ENCODE data around the gene KCNQ2.

The KCNQ2 gene

DNA sequence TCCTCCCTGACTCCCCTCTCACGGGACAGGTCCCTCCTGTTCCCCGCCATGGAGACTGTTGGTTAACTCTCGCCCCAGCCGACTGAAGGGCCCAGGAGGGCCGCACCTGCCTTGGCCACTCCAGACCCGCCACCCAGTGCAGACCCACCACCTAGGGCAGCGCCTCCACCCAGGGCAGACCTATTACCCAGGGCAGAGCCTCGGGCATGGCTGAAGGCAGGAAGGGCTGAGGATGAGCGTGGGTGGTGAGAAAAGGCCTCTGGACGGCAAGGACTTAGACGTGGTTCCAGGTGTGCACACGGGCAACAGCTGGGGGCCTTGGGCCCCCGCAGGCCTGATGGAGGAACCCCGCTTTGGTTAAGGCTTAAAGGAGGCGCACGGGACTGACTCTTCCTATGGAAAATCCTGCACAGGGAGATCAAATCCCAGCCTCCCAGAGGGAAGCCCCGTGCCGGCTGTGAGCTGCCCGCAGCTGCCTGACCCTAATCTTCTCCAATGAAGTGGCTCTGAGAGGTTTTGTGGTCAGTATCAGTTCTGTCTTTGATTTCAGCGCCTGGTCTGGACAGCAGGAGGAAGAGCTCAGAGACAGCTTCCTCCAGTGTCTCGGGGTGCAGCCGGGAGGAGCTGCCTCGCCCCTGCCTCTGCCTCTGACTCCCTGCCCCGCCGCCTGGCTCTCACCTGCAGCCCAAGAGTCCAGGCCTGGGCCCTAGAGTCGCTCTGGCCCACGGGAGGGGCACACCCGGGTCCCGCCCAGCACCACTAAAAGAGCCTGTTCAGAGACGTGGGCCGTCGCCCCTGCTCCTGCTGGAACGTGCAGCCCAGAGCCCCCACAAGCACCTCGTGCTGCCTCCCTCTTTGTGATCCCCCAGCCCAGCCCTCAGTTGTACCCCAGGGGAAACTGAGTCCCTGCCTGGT lies 99.2 kb downstream of the KCNQ2 start:
- in situ Hi-C loops (cut with MboI; ENCODE audit: low sequenced_read_pairs), result no loop called here

DNA sequence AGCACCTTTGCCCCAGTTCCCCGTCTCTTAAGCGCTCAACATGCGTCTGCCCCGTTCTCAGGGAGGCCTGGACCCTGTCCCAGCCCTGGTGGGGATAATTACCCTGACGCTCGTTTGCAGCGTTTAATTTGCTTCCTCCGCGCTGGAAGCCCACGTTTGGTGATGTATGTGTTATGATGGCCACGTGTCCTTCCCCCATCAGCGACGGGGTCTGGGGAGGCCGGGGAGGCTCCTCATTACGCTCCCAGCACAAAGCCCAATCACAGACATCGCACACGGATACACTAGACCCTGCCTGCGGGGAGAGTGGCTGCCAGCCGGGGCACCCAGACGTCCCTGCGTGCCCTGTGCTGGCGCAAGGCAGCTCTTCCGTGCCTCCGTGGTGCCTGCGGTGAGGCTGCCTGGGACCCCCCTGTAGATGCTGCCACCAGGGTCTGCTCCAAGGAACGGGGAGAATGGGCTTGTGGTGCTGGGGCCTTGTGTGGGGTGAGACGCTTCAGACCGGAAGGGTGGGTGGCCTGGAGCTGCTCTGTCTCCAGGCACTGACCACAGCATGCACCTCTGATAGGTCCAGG lies 101.1 kb downstream of the KCNQ2 start:
- in situ Hi-C loops (cut with MboI; ENCODE audit: low sequenced_read_pairs), result no loop called here

DNA sequence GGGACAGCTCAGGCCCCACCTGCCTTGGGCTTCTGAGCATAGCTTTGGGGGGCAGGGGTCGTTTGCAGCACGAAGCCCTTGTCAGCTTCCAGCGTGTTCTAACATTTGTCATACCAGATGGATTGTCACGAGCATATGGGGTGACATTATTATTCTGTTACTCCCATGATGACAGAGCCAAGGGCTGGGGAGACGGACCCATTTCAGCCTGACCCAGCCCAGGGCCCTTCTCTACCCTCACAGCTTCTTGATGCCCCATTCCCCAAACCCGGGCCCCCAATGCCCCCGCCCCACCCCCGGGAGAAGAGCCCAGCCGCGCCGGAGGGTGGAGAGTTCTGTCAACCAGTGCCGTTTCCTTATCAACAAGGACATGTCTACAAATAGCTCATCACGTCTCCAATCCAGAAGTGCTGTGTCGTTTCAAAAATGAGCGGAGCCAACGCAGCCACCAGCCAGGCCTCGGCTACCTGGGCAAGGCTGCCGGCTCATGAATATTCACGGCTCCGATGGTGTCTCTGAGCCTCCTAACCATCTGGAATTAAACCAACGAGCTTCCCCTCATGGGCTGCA lies 101.8 kb downstream of the KCNQ2 start:
- in situ Hi-C loops (cut with MboI; ENCODE audit: low sequenced_read_pairs), result no loop called here

DNA sequence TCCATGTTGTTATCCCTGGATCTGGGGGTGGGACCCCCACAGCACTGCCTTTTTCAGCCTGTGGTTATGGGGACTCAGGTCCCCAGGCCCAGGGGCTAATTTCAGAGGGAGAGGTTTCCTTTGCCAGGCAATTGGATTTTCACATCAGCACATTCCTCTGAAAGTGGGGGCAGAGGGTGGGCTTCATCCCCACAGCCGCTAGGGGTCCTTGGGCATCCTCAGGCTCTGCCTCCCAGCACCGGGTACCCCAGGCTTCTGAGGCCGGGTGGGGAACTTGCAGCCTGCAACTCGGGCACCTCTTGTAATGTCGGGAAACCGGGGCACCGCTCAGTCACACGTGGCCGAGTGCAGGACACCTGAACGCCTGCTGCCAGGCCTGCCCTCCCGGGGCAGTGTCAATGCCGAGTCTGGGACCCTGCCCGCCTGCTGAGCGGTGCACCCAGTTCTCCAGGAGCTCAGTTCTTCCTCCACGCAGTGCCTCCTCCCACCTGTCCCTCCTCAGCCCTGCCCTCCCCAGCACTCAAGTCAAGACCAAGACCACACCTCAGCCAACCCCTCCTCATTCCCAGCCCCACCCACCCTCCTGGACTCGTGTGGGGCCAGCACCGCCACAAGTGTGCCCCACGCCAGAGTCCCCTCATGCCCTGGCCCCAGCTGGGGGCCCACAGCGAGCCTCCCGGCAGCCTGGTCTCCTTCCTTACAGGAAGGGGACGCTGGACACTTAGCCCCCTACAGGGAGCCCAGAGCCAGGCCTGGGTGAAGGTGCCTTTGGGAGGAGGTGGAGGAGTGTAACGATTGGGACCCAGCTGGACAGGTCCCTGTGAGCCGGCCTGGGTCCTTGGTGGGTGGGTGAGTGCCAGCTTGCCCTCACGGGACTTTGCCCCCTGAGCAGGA lies 102.5 kb downstream of the KCNQ2 start:
- in situ Hi-C loops (cut with MboI; ENCODE audit: low sequenced_read_pairs), result no loop called here

DNA sequence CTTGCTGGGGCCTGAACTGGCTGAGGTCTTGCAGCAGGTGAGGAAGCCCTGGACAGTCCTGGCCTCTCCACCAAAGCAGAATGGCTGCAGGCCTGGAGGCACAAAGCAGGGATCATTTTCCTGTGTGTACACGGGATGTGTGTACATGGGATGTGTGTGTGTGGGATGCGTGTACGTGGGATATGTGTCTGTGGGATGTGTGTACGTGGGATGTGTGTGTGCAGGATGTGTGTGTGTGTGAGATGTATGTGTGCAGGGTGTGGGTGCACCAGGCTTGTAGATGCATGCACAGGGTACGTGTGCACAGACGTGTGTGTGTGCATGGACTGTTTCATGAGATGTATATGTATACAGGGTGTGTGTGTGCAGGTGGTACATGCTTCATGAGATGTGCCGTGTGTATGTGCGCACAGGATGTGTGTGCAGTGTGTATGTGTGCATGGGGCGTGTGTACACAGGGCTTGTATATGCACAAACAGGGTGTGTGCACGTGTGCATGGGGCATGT lies 103.4 kb downstream of the KCNQ2 start:
- in situ Hi-C loops (cut with MboI; ENCODE audit: low sequenced_read_pairs), result no loop called here

DNA sequence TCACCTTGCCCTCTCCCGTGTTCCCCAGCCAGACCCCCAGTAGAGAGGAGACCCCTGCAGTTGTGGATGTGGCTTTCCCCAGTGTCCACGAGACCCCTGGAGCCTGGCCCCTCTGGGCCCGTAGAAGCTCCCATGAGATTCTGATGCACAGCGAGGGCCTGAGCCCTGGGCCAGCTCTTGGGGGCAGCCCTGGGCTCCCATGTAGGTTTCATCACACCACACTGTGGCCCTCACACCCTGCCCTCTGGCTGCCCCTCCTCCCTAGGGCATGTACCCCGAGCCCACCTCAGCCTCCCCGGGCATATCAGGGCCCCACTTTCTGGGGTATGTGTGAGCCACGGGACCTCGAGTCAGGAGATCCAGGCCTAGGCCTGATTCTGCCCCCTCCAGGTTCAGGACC lies 104.3 kb downstream of the KCNQ2 start:
- in situ Hi-C loops (cut with MboI; ENCODE audit: low sequenced_read_pairs), result no loop called here

DNA sequence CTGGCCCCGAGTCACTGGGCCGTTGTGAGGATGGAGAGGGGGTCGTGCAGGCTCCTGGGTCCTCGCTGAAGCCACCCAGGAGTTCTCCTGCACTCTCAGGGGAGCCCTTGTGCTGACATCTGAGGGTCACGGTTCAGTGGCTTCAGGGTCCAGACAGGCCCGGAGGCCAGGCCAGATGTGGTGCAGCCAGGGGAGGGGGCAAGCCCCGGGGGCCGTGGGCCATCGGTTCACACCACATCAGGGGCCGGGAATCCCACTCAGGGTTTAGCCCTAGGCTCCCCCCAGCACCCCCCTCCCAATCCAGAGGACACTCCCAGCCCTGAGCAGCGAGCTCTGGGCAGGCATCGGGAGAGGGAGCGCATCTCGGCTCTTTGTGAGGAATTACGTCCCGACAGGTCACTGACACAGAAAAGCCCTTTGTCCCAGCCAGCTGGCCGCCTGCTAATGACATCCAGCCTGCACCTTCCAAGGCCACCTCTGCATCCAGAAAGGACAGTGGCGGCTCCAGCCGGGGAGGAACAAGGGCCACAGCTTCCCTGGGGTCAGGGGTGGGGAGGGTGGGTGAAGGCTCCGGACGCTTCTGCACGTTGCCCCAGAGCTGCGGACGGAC lies 104.9 kb downstream of the KCNQ2 start:
- in situ Hi-C loops (cut with MboI; ENCODE audit: low sequenced_read_pairs), result no loop called here

DNA sequence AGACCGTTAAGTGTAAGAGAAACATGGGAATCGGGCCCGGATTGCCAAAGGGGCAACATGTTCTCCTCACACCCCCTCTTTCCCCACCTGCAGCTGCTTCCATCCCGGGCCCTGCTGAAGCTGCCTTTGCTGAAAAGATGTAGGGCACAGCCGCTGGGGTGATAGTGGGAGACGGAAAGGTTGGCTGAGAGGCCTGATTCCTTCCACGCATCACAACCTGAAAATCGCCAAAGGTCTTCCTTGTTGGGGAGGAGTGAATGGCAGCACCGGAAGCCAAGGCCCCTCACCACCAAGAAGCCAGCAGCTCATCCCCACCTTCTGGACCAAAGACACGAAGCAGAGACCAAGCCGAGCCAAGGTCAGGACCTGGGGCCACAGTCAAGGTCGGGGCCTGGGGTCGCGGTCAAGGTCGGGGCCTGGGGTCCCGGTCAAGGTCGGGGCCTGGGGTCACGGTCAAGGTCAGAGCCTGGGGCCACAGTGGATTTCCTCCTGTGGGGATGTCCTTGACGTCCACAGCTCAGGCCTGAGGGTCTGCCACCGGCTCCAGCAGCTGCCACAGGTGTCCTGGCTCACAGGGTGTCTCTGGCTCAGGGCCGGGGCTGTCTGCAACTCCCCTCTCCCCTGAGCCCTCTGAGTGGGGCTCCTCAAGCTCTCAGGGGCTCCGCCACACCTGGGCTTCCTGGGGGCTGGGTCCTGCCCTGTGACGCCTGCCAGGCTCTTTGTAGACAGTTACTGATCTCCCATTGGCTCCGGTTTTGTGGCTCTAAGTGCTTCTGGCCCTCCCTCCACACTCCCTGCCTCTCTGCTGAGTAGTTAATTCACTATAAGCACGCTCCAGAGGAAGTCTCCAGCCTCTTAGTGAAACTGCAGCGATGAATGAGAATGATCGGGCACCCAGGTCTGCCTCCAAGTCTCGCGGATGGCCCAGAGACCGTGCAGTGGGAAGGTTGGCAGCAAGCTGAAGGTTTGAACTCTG lies 105.8 kb downstream of the KCNQ2 start:
- in situ Hi-C loops (cut with MboI; ENCODE audit: low sequenced_read_pairs), result no loop called here

DNA sequence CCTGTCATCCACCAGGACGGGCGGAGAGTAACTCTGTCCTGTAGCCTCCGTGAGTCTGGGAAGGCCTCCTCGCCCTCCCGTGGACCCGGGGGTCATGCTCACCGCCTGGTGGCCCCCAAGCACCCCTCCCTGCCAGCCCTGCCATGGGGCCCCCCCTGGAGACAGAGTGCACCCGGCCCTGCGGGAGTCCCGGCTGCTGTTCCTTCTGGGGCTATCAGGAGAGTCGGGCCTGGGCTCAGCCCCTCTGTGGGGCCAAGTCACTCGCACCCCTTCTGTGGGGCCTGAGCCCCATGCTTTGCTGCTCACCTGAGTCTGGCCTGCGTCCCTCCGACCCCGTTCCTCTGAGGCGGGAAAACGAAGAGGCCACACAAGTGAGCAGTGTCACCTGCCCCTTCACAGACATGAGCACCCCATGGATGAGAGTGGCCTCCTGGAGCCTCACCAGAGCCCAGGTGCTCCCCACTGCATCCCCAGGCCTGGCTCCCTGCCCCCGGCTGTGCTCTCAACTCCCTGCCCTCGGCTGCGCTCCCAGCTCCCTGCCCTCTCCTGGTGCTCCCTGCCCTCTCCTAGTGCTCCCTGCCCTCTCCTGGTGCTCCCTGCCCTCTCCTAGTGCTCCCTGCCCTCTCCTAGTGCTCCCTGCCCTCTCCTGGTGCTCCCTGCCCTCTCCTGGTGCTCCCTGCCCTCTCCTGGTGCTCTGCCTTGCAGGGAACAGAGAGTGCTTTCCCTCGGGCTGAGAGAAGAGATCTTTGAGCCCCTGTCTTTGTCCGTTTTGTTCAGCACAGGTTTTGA lies 106.7 kb downstream of the KCNQ2 start:
- in situ Hi-C loops (cut with MboI; ENCODE audit: low sequenced_read_pairs), result no loop called here

DNA sequence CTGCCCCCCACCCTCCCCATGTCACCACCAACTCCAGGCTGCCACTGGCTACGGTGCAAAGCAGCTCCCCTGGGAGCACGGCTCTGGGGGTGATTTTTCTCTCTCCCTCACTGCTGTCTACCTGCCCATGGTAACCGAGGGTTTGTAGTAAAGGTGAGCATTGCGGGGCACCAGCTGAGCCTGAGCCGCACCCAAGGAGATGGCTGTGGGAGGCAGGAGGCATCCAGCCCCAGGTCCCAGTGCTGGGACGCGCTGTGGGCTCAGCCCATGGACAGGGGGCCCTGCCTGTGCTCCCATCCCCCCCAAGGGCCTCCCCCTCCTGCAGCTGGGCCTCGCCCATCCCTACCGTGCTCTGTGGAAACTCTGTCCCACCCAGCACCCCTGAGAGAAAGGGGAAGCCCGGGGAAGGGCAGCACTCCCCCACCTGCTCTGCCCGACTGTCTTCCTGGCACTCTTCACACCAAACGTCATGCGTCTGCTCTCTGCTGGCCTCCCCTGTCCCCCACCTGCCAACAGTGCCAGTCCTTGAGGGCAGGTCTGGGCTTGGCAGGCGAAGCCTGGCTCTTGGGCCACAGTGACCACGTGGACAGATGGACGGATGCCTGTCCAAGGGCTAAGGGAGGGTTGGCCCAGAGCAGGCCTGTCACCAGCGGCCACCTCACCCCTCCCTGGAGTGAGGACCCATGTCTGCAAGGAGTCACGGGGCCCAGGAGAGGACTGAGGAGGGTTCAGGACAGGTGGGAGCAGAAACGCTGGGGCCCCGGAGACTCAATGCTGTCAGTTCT lies 107.5 kb downstream of the KCNQ2 start:
- in situ Hi-C loops (cut with MboI; ENCODE audit: low sequenced_read_pairs), result no loop called here

DNA sequence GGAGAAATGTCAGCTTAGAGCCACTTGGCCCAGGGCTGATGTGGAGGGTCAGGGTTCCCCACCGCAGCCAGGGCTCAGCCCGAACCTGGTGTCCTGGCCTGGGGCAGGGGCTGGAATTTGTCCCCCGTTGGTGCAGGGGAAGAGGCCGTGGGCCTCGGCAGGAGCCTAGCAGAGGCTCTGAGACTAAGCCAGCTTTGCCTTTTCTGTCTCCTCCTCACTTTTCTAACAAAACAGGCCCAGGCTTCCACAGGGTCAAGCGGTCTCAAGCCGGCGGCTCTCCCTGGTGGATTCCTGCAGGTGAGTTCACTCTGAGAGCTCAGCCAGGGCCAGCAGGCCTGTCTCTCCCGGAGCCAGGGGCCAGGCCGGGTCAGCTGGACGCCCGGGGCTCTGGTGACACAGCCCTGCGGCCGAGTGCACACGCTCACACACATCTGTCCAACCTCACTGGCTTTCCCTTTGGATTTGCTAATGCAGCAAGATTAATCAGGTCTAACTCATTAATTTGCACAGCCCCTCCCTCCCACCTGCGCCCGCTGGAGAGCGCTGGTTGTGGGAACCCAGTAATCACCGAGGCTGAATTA lies 108.4 kb downstream of the KCNQ2 start:
- in situ Hi-C loops (cut with MboI; ENCODE audit: low sequenced_read_pairs), result no loop called here

DNA sequence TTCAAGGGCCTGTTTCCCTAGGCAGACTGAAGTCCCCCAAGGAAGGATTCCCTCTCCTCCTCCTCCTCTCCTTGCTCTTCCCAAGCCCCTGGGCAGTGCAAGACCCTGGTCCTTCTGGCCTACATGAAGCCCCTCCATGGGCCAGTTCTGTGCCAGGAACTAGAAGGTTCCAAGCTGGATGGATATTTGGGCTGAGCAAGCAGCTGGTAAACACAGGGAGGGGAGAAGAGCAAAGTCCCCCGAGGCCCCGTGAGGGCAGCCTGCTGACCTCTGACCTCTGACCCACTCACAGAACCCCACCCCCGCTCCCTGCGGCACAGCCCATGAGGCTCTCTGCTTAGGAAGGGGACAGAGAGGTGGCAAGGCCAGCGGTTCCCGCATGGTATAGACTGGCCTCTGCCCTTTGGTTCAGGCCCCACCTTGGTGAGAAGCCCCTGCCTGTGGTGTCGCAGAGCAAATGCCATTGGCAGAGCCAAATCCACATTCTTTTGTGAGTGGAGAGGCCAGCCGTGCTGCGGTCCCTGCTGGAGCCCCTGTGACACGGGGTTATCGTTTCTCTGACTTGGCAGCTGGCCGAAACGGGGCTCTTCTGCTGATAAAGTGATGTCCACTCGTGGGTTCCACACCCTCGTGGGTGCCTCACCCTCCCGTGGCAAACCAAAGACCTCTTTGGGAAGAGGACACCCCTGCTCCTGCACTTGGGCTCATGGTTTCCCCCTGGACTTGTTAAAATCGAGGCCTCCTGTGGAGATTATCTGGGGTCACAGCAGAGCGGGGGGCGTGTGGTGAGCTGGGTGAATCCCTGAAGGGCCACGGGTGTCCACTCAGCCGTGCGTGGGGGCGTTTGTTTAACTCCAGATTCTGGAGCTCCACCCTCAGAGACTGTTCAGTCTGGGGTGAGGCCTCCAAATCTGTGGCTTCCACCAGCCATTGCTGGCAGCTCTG lies 109.2 kb downstream of the KCNQ2 start:
- in situ Hi-C loops (cut with MboI; ENCODE audit: low sequenced_read_pairs), result no loop called here

DNA sequence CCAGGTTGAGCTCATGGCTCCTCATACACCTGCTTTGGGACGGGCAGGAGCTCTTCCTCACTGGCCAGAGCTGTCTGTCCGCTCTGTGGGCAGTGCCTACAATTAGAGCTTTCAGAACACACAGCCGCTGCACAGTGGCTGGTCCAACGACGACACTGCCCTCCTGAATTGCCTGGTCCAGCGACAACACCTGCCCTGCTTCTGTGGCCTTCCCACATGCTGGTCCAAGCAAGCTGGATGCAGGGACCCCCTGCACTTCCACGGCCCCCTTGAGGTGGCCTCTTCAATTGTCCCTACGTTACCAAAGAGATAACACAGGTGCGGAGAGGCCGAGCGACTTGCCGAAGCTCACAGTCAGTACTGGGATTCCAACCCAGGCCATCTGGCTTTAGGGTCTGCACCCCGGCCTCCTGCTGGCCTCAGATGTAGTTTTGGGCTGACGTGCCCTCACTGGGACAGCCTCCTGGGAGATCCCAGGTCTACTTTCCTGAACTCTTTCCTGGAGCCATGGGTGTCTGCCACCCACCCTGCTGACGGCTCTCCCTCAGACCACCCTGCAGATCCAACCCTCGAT lies 109.9 kb downstream of the KCNQ2 start:
- in situ Hi-C loops (cut with MboI; ENCODE audit: low sequenced_read_pairs), result no loop called here

DNA sequence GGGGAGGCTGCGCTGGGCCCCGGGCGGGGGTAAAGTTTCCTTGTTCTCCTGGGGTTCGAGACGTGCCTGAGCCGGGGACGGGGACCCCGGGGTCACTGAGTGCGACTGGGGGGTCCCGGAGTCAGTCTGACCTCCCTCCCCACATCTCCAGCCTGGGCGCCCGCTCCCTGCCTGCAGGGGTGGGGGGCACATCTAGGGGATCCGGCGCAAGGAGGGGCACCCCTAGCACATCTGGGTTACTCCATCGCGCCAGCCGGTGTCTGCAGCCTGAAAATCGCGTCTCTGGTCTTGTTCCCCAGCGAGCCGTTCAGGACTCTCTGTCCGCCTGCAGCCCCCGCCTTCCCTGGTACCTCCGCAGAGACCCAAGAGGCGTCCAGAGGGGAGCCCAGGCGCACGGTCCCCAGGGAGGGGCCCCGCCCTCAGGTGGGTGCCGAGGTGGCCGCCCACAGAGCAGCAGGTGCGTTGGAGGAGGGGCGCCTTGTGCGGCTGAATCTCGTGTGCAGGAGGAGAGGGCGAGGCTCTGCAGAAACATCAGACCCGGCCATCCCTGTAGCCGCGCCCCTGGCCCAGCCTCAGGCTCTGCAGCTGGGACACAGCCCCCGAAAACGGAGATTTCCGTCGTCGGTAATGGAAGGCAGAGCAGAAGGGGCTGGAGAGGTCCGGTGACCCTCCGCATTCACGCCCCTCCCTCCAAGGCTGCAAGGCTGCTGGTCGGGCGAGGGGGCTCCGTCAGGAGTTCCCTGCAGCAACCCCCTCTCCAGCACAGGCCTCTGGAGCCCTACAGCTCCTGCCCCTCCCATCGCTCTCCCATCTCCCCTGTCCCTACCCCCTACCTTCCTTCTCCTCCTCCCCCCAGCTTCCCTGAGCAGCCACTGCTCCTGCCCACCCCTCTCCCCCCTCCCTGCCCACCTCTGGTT lies 110.7 kb downstream of the KCNQ2 start:
- in situ Hi-C loops (cut with MboI; ENCODE audit: low sequenced_read_pairs), result no loop called here

Data from hTERT RPE-1 (cell line).